ENCODE results near the gene PRKCE. TPM values are rescaled to one million over a fixed set of nuclear protein-coding genes. Genes with fewer than 3 reads are reported as not detected.

Gene PRKCE
- total and polyA plus RNA-seq, 7 donors = 3.0 to 21.9 (median 15.8) TPM

GRCh38 chr2:46050027-46050426, 398.6 kb downstream of the PRKCE start:
- Histone ChIP-seq H3K27me3 (no peaks in the 10 kb centered on the region), H3K9me3 (no peaks in the 10 kb centered on the region), H3K4me3 (no peak overlapping the region), H3K36me3 (peaks cover 0 to 31% (median 0%) of the 10 kb centered on the region in 4 donors), H3K4me1 (no peaks in the 10 kb centered on the region), H3K27ac (no peak overlapping the region)
- TF ChIP-seq POLR2A (IDR thresholded peaks at IDR 0.05) = no peak
- TF ChIP-seq POLR2AphosphoS5 (IDR thresholded peaks at IDR 0.05) = no peak
- no peak for TF ChIP-seq CTCF (IDR thresholded peaks at IDR 0.05)
- TF ChIP-seq EP300 (IDR thresholded peaks at IDR 0.05) = no peak
- WGBS, 2 donors = 91 to 94% methylated on average over 8 of the region's 8 CpGs
- DNase-seq = no peak
- intact Hi-C loops (cut with DNase I) = no loop called here

GRCh38 chr2:46050489-46050888, 399.0 kb downstream of the PRKCE start:
- Histone ChIP-seq H3K36me3 (peaks cover 0 to 32% (median 0%) of the 10 kb centered on the region in 4 donors), H3K4me1 (no peaks in the 10 kb centered on the region), H3K4me3 (no peak overlapping the region), H3K9me3 (no peaks in the 10 kb centered on the region), H3K27ac (no peak overlapping the region), H3K27me3 (no peaks in the 10 kb centered on the region)
- WGBS, 2 donors = 94 to 95% methylated on average over 2 of the region's 2 CpGs
- TF ChIP-seq POLR2AphosphoS5 (IDR thresholded peaks at IDR 0.05) = no peak
- intact Hi-C loops (cut with DNase I) = no loop called here
- no peak for DNase-seq

GRCh38 chr2:46051085-46051484, 399.6 kb downstream of the PRKCE start:
- DNase-seq = no peak
- 92 to 97% methylated on average over 1 of the region's 1 CpG for WGBS, 2 donors
- no peaks in the 10 kb centered on the region for H3K27me3 ChIP-seq
- no peaks in the 10 kb centered on the region for H3K4me1 ChIP-seq
- H3K27ac ChIP-seq = no peak overlapping the region
- H3K4me3 ChIP-seq = no peak overlapping the region
- TF ChIP-seq POLR2A (IDR thresholded peaks at IDR 0.05) (no peak), EP300 (IDR thresholded peaks at IDR 0.05) (no peak), CTCF (IDR thresholded peaks at IDR 0.05) (no peak), POLR2AphosphoS5 (IDR thresholded peaks at IDR 0.05) (no peak)
- intact Hi-C loops (cut with DNase I) = no loop called here
- peaks cover 0 to 29% (median 0%) of the 10 kb centered on the region in 4 donors for H3K36me3 ChIP-seq
- no peaks in the 10 kb centered on the region for H3K9me3 ChIP-seq

- DNase-seq = no peak
- peaks cover 0 to 25% (median 0%) of the 10 kb centered on the region in 4 donors for H3K36me3 ChIP-seq
- 87 to 89% methylated on average over 9 of the region's 9 CpGs for WGBS, 2 donors
- no peaks in the 10 kb centered on the region for H3K9me3 ChIP-seq
- intact Hi-C loops (cut with DNase I) = no loop called here
- H3K27ac ChIP-seq = no peak overlapping the region
- no peaks in the 10 kb centered on the region for H3K27me3 ChIP-seq
- peaks cover 0 to 11% (median 2%) of the 10 kb centered on the region in 4 donors for H3K4me1 ChIP-seq
- TF ChIP-seq EP300 (IDR thresholded peaks at IDR 0.05) (no peak), POLR2AphosphoS5 (IDR thresholded peaks at IDR 0.05) (no peak), CTCF (IDR thresholded peaks at IDR 0.05) (no peak), POLR2A (IDR thresholded peaks at IDR 0.05) (no peak)
- H3K4me3 ChIP-seq = no peak overlapping the region
These were observed 402.1 kb downstream of the PRKCE start for GRCh38 chr2:46053564-46053963.

GRCh38 chr2:46056541-46056940, 405.1 kb downstream of the PRKCE start:
- H3K4me3 ChIP-seq = no peak overlapping the region
- intact Hi-C loops (cut with DNase I) = no loop called here
- no peaks in the 10 kb centered on the region for H3K9me3 ChIP-seq
- H3K27ac ChIP-seq = no peak overlapping the region
- peaks cover 0 to 11% (median 2%) of the 10 kb centered on the region in 4 donors for H3K4me1 ChIP-seq
- 97% methylated on average over 1 of the region's 1 CpG for WGBS, 2 donors
- H3K36me3 ChIP-seq = peaks cover 0 to 13% (median 0%) of the 10 kb centered on the region in 4 donors
- DNase-seq = no peak
- H3K27me3 ChIP-seq = no peaks in the 10 kb centered on the region
- TF ChIP-seq POLR2A (IDR thresholded peaks at IDR 0.05) = no peak
- no peak for TF ChIP-seq EP300 (IDR thresholded peaks at IDR 0.05)
- no peak for TF ChIP-seq CTCF (IDR thresholded peaks at IDR 0.05)

Measured in sigmoid colon (tissue), 7 donors.